SK-N-SH (cell line): Measurements from ENCODE around the gene SMAD2. TPM values are rescaled to one million over a fixed set of nuclear protein-coding genes. Genes with fewer than 3 reads are reported as not detected.

ENCODE experiments used
- CTCF ChIA-PET: fragments of 300-600, 350-600 bp; formaldehyde crosslinking; extraction: SDS; loops from one replicate; lab custom pipeline; 2021; lab: Yijun Ruan, JAX
- POLR2A ChIA-PET: fragments of 350-600 bp; sonication (Branson Sonifier 250); formaldehyde crosslinking; extraction: SDS; loops from one replicate; lab custom pipeline; 2020; ENCODE audit warnings: antibody characterized with exemption, inconsistent platforms; lab: Yijun Ruan, JAX
- DNase-seq: peaks from one replicate; pipeline ENCODE4 v3.0.0; 2012
- H2AFZ ChIP-seq: fragments of 200-600 bp; sonication (generic); 2 replicates; pipeline ENCODE4 v1.8.1; 2016; ENCODE audit warnings: antibody characterized with exemption, mild to moderate bottlenecking, low read depth
- H3F3A ChIP-seq: fragments of 200-600 bp; sonication (generic); replicated peaks from 2 replicates; pipeline ENCODE3; 2016; ENCODE audit warnings: antibody characterized with exemption, mild to moderate bottlenecking; ENCODE audit not compliant: insufficient read depth
- H3K27ac ChIP-seq, 2 experiments: fragments of 200-500 bp in 1 of 2; fragments of 200-600 bp in 1 of 2; sonication (Bioruptor generic) in 1 of 2; sonication (generic), shearing (Covaris generic) in 1 of 2; 2 replicates each; pipeline versions ENCODE4 v1.5.1 to v1.6.1; 2014 to 2016; ENCODE audit warnings: low read depth in 2 of 2, inconsistent platforms in 1 of 2, low read length in 1 of 2, mild to moderate bottlenecking in 1 of 2, mixed read lengths in 1 of 2
- H3K27me3 ChIP-seq: fragments of 200-600 bp; sonication (generic), shearing (Covaris generic); 2 replicates; pipeline ENCODE4 v1.6.1; 2016; ENCODE audit warnings: mixed run types; ENCODE audit not compliant: insufficient read depth
- H3K36me3 ChIP-seq, 2 experiments: fragments of 200-500 bp in 1 of 2; fragments of 200-600 bp in 1 of 2; sonication (Bioruptor generic) in 1 of 2; sonication (generic) in 1 of 2; replicated peaks in 1 of 2; 2 replicates each; pipeline versions ENCODE3 to v1.5.1; 2014 to 2016; ENCODE audit warnings: low read length in 1 of 2, mild to moderate bottlenecking in 1 of 2; ENCODE audit not compliant: insufficient read depth in 2 of 2, control insufficient read depth in 1 of 2
- H3K4me1 ChIP-seq, 2 experiments: fragments of 200-500 bp in 1 of 2; fragments of 200-600 bp in 1 of 2; sonication (Bioruptor generic) in 1 of 2; sonication (generic), shearing (Covaris generic) in 1 of 2; 2 replicates each; pipeline versions ENCODE4 v1.5.1 to v1.6.1; 2014 to 2016; ENCODE audit warnings: low read depth in 1 of 2, low read length in 1 of 2, mixed run types in 1 of 2; ENCODE audit not compliant: insufficient read depth in 2 of 2, control insufficient read depth in 1 of 2
- H3K4me2 ChIP-seq: fragments of 200-600 bp; sonication (generic), shearing (Covaris generic); 2 replicates; pipeline ENCODE4 v1.6.1; 2017; ENCODE audit warnings: mixed run types
- H3K4me3 ChIP-seq, 2 experiments: fragments of 200-500 bp in 1 of 2; fragments of 200-600 bp in 1 of 2; sonication (Bioruptor generic) in 1 of 2; sonication (generic), shearing (Covaris generic) in 1 of 2; 2 replicates each; pipeline versions ENCODE4 v1.5.1 to v1.8.1; 2014 to 2016; ENCODE audit warnings: low read depth in 2 of 2, inconsistent platforms in 1 of 2, low read length in 1 of 2, mild to moderate bottlenecking in 1 of 2, mixed read lengths in 1 of 2, moderate library complexity in 1 of 2
- H3K79me2 ChIP-seq: fragments of 200-600 bp; sonication (generic); 2 replicates; pipeline ENCODE4 v1.8.1; 2017; ENCODE audit warnings: mild to moderate bottlenecking; ENCODE audit not compliant: insufficient read depth
- H3K9ac ChIP-seq: fragments of 200-600 bp; sonication (generic); 2 replicates; pipeline ENCODE4 v1.6.1; 2017; ENCODE audit warnings: mixed run types
- H3K9me2 ChIP-seq: fragments of 200-600 bp; sonication (generic); 2 replicates; pipeline ENCODE4 v1.6.1; 2017; ENCODE audit warnings: mixed run types
- H3K9me3 ChIP-seq: fragments of 200-600 bp; sonication (generic); 2 replicates; pipeline ENCODE4 v1.6.1; 2017; ENCODE audit warnings: mixed run types, mild to moderate bottlenecking, moderate library complexity
- H4K20me1 ChIP-seq: fragments of 200-600 bp; sonication (generic); 2 replicates; pipeline ENCODE4 v1.6.1; 2017; ENCODE audit warnings: mild to moderate bottlenecking, mixed run types; ENCODE audit not compliant: insufficient read depth
- EP300 ChIP-seq, 2 experiments: IDR thresholded peaks; 2 replicates each; pipeline versions ENCODE4 v1.4.0 to v1.6.1; 2012; ENCODE audit warnings: borderline replicate concordance in 1 of 2, low read depth in 1 of 2, low read length in 1 of 2
- FOSL2 ChIP-seq: IDR thresholded peaks from 2 replicates; pipeline ENCODE4 v1.4.0; 2012; ENCODE audit warnings: low read depth, mild to moderate bottlenecking, moderate library complexity, borderline replicate concordance
- GATA2 ChIP-seq: sonication (generic); formaldehyde crosslinking; IDR thresholded peaks from 2 replicates; pipeline ENCODE4 v1.5.0; 2020; ENCODE audit warnings: mild to moderate bottlenecking, missing genetic modification reagents
- NFIC ChIP-seq: IDR thresholded peaks from 2 replicates; pipeline ENCODE4 v1.4.0; 2012; ENCODE audit warnings: borderline replicate concordance
- RCOR1 ChIP-seq: fragments of 150-350 bp; IDR thresholded peaks from 2 replicates; pipeline ENCODE4 v1.6.1; 2017; ENCODE audit warnings: antibody characterized with exemption, low read length
- RXRA ChIP-seq: IDR thresholded peaks from 2 replicates; pipeline ENCODE4 v1.4.0; 2012; ENCODE audit warnings: low read depth, mild to moderate bottlenecking, borderline replicate concordance
- TCF12 ChIP-seq: IDR thresholded peaks from 2 replicates; pipeline ENCODE4 v1.4.0; 2012
- WGBS: methylation state at CpG from one replicate; pipeline ENCODE4 v1.1.6; 2017; ENCODE audit warnings: low lambda C conversion rate; 5-methylcytosine and 5-hydroxymethylcytosine counted together
- polyA plus RNA-seq, 3 experiments: library from polyadenylated mRNA; depleted of rRNA; stranded (reverse); fragments of >200 nt; gene quantifications; 2 replicates each; pipeline ENCODE4 v1.2.3, GENCODE V29; 2012
- TF ChIP-seq, protein P1 (sequence below): IDR thresholded peaks from 2 replicates; pipeline ENCODE4 v1.6.1; 2012; ENCODE audit warnings: mild to moderate bottlenecking, low read depth, low read length, moderate library complexity
- TF ChIP-seq, protein P2 (sequence below): IDR thresholded peaks from 2 replicates; pipeline ENCODE4 v1.4.0; 2012; ENCODE audit warnings: low read depth, borderline replicate concordance
- TF ChIP-seq, protein P3 (sequence below): fragments of 150-350 bp; IDR thresholded peaks from 2 replicates; pipeline ENCODE4 v1.6.1; 2016; ENCODE audit warnings: mild to moderate bottlenecking, low read depth, low read length

The SMAD2 gene
- polyA plus RNA-seq, 1 of the 3 experiments (the other 2 are of a cell fraction): 36.3 TPM

DNA sequence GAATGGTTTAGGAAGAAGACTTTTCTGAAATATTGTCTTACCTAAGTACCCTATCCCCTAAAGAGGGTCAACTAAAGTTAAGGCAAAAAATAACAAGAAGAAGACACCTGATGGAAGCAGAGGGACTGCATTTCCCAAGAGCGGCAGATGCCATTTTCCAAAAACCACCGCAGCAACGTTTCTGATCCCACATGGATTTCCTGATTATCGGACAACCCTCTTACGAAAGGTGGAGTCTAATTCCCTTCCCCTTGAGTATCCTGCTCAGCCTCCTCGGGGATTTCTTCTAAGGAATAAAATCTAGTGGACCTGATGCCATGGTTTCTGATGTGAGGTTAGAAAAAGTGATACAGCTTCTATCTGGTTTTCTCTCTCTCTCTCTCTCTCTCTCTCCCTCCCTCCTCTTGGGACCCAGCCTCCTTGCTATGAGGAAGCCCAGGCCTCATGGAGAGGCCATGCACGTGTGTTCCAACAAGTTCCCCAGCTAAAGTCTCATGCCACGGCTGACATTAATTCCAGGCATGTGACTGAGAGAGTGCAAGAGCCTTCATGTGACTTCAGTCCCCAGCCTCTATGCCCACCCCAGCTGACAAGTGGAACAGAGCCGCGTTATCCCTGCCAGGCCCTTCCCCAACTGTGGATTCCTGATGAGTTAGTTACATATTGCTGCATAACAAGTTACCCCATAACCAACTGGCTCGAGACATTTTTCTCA, 150.3 kb downstream of the SMAD2 start (continued):
- TF ChIP-seq, protein P1, sequence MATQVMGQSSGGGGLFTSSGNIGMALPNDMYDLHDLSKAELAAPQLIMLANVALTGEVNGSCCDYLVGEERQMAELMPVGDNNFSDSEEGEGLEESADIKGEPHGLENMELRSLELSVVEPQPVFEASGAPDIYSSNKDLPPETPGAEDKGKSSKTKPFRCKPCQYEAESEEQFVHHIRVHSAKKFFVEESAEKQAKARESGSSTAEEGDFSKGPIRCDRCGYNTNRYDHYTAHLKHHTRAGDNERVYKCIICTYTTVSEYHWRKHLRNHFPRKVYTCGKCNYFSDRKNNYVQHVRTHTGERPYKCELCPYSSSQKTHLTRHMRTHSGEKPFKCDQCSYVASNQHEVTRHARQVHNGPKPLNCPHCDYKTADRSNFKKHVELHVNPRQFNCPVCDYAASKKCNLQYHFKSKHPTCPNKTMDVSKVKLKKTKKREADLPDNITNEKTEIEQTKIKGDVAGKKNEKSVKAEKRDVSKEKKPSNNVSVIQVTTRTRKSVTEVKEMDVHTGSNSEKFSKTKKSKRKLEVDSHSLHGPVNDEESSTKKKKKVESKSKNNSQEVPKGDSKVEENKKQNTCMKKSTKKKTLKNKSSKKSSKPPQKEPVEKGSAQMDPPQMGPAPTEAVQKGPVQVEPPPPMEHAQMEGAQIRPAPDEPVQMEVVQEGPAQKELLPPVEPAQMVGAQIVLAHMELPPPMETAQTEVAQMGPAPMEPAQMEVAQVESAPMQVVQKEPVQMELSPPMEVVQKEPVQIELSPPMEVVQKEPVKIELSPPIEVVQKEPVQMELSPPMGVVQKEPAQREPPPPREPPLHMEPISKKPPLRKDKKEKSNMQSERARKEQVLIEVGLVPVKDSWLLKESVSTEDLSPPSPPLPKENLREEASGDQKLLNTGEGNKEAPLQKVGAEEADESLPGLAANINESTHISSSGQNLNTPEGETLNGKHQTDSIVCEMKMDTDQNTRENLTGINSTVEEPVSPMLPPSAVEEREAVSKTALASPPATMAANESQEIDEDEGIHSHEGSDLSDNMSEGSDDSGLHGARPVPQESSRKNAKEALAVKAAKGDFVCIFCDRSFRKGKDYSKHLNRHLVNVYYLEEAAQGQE: no peak
- TF ChIP-seq EP300 (IDR thresholded peaks at IDR 0.05; ENCODE audit: borderline replicate concordance in 1 of 2, low read depth in 1 of 2, low read length in 1 of 2): no peak

DNA sequence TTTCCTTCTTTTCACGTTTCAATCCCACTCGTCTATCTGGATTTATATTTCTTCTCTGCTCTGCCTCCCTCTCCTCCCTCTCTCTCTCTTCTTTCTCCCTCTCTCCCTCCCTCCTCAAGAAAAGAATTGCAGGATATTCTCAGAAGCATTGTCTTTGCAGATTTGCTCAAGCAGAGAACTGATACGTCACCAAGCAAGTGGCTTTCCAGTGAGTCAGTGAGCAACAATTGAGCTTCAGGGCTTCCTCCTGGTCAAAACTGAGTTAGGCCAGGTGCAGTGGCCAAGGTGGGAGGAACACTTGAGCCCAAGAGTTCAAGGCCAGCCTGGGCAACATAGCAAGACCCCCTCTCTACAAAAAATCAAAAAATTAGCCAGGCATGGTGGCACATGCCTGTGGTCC, 151.1 kb downstream of the SMAD2 start:
- H3K9me3 ChIP-seq: no peaks in the 10 kb centered on the region
- CTCF ChIA-PET: interaction anchor here (1.9 kb wide), 1 partner anchor 23 kb away, joined by 6 read pairs; no protein-coding TSS in a partner anchor
- no peak overlapping the region for H3K4me3 ChIP-seq
- H4K20me1 ChIP-seq: no peaks in the 10 kb centered on the region
- no peaks in the 10 kb centered on the region for H3K9me2 ChIP-seq
- POLR2A ChIA-PET: no interaction called here
- no peaks in the 10 kb centered on the region; the same call in 1 of the 2 replicates for H3K27me3 ChIP-seq
- TF ChIP-seq GATA2 (CRISPR knock-in tag): no peak
- no peak for TF ChIP-seq FOSL2
- TF ChIP-seq, protein P1: no peak
- TF ChIP-seq RCOR1: no peak
- TF ChIP-seq NFIC: no peak
- TF ChIP-seq, protein P2, sequence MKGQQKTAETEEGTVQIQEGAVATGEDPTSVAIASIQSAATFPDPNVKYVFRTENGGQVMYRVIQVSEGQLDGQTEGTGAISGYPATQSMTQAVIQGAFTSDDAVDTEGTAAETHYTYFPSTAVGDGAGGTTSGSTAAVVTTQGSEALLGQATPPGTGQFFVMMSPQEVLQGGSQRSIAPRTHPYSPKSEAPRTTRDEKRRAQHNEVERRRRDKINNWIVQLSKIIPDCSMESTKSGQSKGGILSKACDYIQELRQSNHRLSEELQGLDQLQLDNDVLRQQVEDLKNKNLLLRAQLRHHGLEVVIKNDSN: no peak
- TF ChIP-seq TCF12: no peak
- no peak for TF ChIP-seq RXRA
- TF ChIP-seq, protein P3, sequence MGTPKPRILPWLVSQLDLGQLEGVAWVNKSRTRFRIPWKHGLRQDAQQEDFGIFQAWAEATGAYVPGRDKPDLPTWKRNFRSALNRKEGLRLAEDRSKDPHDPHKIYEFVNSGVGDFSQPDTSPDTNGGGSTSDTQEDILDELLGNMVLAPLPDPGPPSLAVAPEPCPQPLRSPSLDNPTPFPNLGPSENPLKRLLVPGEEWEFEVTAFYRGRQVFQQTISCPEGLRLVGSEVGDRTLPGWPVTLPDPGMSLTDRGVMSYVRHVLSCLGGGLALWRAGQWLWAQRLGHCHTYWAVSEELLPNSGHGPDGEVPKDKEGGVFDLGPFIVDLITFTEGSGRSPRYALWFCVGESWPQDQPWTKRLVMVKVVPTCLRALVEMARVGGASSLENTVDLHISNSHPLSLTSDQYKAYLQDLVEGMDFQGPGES: no peak
- H3K9ac ChIP-seq: no peak overlapping the region
- H2AFZ ChIP-seq: no peak overlapping the region
- H3K36me3 ChIP-seq: no peaks in the 10 kb centered on the region
- 62% methylated on average over 3 of the region's 3 CpGs for WGBS
- no peak for DNase-seq
- no peak overlapping the region for H3K27ac ChIP-seq
- no peaks in the 10 kb centered on the region for H3F3A ChIP-seq
- no peaks in the 10 kb centered on the region for H3K79me2 ChIP-seq
- H3K4me1 ChIP-seq: no peaks in the 10 kb centered on the region
- no peak overlapping the region for H3K4me2 ChIP-seq
